Inferior parietal cortex (tissue), 1 donor: ENCODE measurements around the gene PPP6R2.
"Not testable (repeated sequence)": the region's sequence is repeated elsewhere in the genome, so short reads cannot be mapped to it uniquely, and the experiment has no call there.

Experiments
- DNase-seq: peaks from one replicate; pipeline ENCODE4 v3.0.0-alpha.2; 2016; ENCODE audit errors: extremely low spot score

PPP6R2 gene

GRCh38 chr22:50400931-50401330 is 57.8 kb downstream of the PPP6R2 start:
- no peak for DNase-seq

GRCh38 chr22:50401907-50402306 is 58.8 kb downstream of the PPP6R2 start:
- no peak for DNase-seq

- DNase-seq, result no peak
Measured at GRCh38 chr22:50403701-50404101, 60.6 kb downstream of the PPP6R2 start.

GRCh38 chr22:50406416-50407170 is 63.5 kb downstream of the PPP6R2 start:
- no peak for DNase-seq

- DNase-seq, result no peak
Measured at GRCh38 chr22:50408311-50408710, 65.2 kb downstream of the PPP6R2 start.

GRCh38 chr22:50408954-50409353 is 65.8 kb downstream of the PPP6R2 start:
- not testable (repeated sequence) for DNase-seq

- no peak for DNase-seq
Measured at GRCh38 chr22:50414476-50415248, 71.5 kb downstream of the PPP6R2 start.

GRCh38 chr22:50415426-50415825 is 72.3 kb downstream of the PPP6R2 start:
- DNase-seq, result no peak

GRCh38 chr22:50416996-50417395 is 73.9 kb downstream of the PPP6R2 start:
- no peak for DNase-seq

- DNase-seq, result no peak
Measured at GRCh38 chr22:50417411-50418210, 74.5 kb downstream of the PPP6R2 start.

GRCh38 chr22:50418624-50419023 is 75.5 kb downstream of the PPP6R2 start:
- DNase-seq, result no peak

GRCh38 chr22:50419116-50419515 is 76.0 kb downstream of the PPP6R2 start:
- no peak for DNase-seq

GRCh38 chr22:50420015-50420414 is 76.9 kb downstream of the PPP6R2 start:
- DNase-seq, result no peak

GRCh38 chr22:50420581-50420980 is 77.5 kb downstream of the PPP6R2 start:
- DNase-seq, result no peak

- DNase-seq, result no peak
Measured at GRCh38 chr22:50422046-50422445, 78.9 kb downstream of the PPP6R2 start.

GRCh38 chr22:50422961-50423815 is 80.1 kb downstream of the PPP6R2 start:
- no peak for DNase-seq

GRCh38 chr22:50423956-50424355 is 80.8 kb downstream of the PPP6R2 start:
- DNase-seq, result no peak

GRCh38 chr22:50425179-50425916 is 82.2 kb downstream of the PPP6R2 start:
- no peak for DNase-seq

- no peak for DNase-seq
Measured at GRCh38 chr22:50432131-50432876, 89.2 kb downstream of the PPP6R2 start.
